Endothelial cell of umbilical vein (primary cell): ENCODE results near the gene GALNT1.

Experiments
- EZH2 ChIP-seq: IDR thresholded peaks from 2 replicates; pipeline ENCODE4 v1.6.1; 2012; ENCODE audit warnings: borderline replicate concordance, low read depth, mild to moderate bottlenecking, moderate library complexity, low read length, inconsistent platforms; ENCODE audit not compliant: severe bottlenecking
- JUN ChIP-seq: IDR thresholded peaks from 2 replicates; pipeline ENCODE4 v1.6.1; 2011; ENCODE audit warnings: borderline replicate concordance, low read depth; ENCODE audit not compliant: insufficient read length, insufficient read depth
- MAX ChIP-seq: IDR thresholded peaks from 2 replicates; pipeline ENCODE4 v1.6.1; 2011; ENCODE audit not compliant: insufficient read depth, insufficient read length
- POLR2A ChIP-seq: IDR thresholded peaks from 2 replicates; pipeline ENCODE4 v1.6.1; 2012; ENCODE audit warnings: low read depth, mild to moderate bottlenecking, control low read depth, low read length
- POLR2AphosphoS5 ChIP-seq: IDR thresholded peaks from 2 replicates; pipeline ENCODE4 v1.6.1; 2012; ENCODE audit warnings: low read depth, mild to moderate bottlenecking, control low read depth, low read length, moderate library complexity; ENCODE audit not compliant: insufficient read depth
- TF ChIP-seq, protein P1 (sequence below), 2 donors: IDR thresholded peaks; 1 replicate in 1 of 2; 2 replicates in 1 of 2; pipeline ENCODE4 v1.5.1; 2011; ENCODE audit warnings: low read length in 2 of 2, mild to moderate bottlenecking in 2 of 2, moderate library complexity in 2 of 2, control low read depth in 1 of 2, inconsistent platforms in 1 of 2, low read depth in 1 of 2; ENCODE audit not compliant: insufficient read depth in 1 of 2; ENCODE audit errors: extremely low read depth in 1 of 2

DNA sequence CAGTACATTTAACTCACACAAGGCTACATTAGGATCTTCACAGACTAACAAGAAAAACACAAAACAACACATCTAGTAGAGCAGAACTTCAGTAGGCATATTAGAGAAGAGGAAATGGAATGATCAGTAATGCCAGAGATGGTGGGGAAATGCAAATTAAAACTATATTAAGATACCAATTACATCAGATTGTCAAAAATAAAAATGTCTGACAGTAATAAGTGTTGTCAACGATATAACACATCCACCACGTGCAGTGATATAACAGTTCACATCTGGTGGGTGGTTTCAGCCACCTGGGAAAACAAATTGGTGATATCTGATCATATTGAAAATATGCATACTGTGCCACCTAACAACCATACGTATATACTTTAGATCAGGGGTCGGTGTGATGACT is 59.9 kb downstream of the GALNT1 start:
- TF ChIP-seq, protein P1, sequence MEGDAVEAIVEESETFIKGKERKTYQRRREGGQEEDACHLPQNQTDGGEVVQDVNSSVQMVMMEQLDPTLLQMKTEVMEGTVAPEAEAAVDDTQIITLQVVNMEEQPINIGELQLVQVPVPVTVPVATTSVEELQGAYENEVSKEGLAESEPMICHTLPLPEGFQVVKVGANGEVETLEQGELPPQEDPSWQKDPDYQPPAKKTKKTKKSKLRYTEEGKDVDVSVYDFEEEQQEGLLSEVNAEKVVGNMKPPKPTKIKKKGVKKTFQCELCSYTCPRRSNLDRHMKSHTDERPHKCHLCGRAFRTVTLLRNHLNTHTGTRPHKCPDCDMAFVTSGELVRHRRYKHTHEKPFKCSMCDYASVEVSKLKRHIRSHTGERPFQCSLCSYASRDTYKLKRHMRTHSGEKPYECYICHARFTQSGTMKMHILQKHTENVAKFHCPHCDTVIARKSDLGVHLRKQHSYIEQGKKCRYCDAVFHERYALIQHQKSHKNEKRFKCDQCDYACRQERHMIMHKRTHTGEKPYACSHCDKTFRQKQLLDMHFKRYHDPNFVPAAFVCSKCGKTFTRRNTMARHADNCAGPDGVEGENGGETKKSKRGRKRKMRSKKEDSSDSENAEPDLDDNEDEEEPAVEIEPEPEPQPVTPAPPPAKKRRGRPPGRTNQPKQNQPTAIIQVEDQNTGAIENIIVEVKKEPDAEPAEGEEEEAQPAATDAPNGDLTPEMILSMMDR (IDR thresholded peaks at IDR 0.05; ENCODE audit: extremely low read depth in 1 of 2, insufficient read depth in 1 of 2, low read depth in 1 of 2, low read length in 2 of 2): no peak
- TF ChIP-seq EZH2 (no peak), MAX (no peak), POLR2AphosphoS5 (no peak), POLR2A (no peak), JUN (no peak)
